ENCODE results near the gene CIB2. TPM values are rescaled to one million over a fixed set of nuclear protein-coding genes. Genes with fewer than 3 reads are reported as not detected.

CIB2 gene
- total RNA-seq, 1 experiment from 2014 or later, result 17.3 TPM

- TF ChIP-seq ZBTB33 (IDR thresholded peaks at IDR 0.05; ENCODE audit: extremely low read depth, insufficient replicate concordance, low read length), result no peak
Observed at GRCh38 chr15:78177447-78177873, 46.2 kb upstream of the CIB2 start (continued).

DNA sequence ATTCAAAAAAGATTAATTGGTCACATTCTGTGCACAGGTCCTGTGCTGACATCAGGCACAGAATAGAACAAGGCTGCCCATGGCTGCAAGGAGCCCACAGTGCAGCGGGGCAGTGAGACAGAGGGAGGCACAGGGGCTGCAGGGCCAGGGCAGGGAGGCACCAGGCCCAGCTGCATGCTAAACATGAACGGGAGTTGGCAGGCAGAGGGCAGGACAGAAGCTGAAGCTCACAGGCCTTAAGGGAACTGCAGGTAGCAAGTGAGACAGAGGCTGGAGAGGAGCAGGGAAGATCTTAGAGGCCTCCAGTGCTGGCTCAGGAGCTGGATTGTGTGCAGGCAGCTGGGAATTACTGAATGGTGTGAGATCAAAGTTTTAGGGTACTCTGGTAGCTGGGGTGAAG is 44.1 kb upstream of the CIB2 start:
- ChIA-PET RAD21 (ENCODE audit: low non-redundant PET in 1 of 2, low total read pairs in 2 of 2, uncharacterized antibody in 2 of 2, unreplicated experiment in 2 of 2) (interaction anchor here in 1 of 2 experiments (1.2 kb wide), 1 partner anchor 65 kb away, joined by 3 read pairs; no protein-coding TSS in a partner anchor), POLR2A (no interaction called here), CTCF (interaction anchor here (4.1 kb wide), 1 partner anchor 65 kb away, joined by 39 read pairs; no protein-coding TSS in a partner anchor)
- TF ChIP-seq ZBTB33 (IDR thresholded peaks at IDR 0.05; ENCODE audit: extremely low read depth, insufficient replicate concordance, low read length), result no peak
- TF ChIP-seq POLR2AphosphoS5 (IDR thresholded peaks at IDR 0.05; ENCODE audit: low read depth, low read length), result no peak
- TF ChIP-seq CBX3 (IDR thresholded peaks at IDR 0.05; ENCODE audit: low read depth), result no peak
- no peak for TF ChIP-seq SP1 (IDR thresholded peaks at IDR 0.05; ENCODE audit: low read depth)
- TF ChIP-seq RAD21 (IDR thresholded peaks at IDR 0.05; ENCODE audit: low read depth), result no peak
- TF ChIP-seq FOSL1 (IDR thresholded peaks at IDR 0.05; ENCODE audit: low read depth), result no peak
- TF ChIP-seq MAX (IDR thresholded peaks at IDR 0.05), result no peak
- no peak for TF ChIP-seq ATF3 (IDR thresholded peaks at IDR 0.05)
- TF ChIP-seq CTCF (IDR thresholded peaks at IDR 0.05 in 2 of 3, conservative IDR thresholded peaks at IDR 0.05 in 1 of 3; ENCODE audit: borderline replicate concordance in 1 of 3, insufficient read depth in 1 of 3, low read depth in 2 of 3, low read length in 2 of 3), result no peak
- TF ChIP-seq SRF (IDR thresholded peaks at IDR 0.05; ENCODE audit: low read depth), result no peak
- TF ChIP-seq TCF7L2 (IDR thresholded peaks at IDR 0.05; ENCODE audit: borderline replicate concordance, extremely low read depth, insufficient read depth, insufficient read length), result no peak
- TF ChIP-seq SIN3A (IDR thresholded peaks at IDR 0.05; ENCODE audit: low read depth), result no peak
- no peak for TF ChIP-seq YY1 (IDR thresholded peaks at IDR 0.05; ENCODE audit: extremely low read depth, insufficient replicate concordance, low read depth, low read length)
- TF ChIP-seq EZH2phosphoT487 (IDR thresholded peaks at IDR 0.05; ENCODE audit: borderline replicate concordance), result no peak
- no peak for TF ChIP-seq ZNF274 (IDR thresholded peaks at IDR 0.05; ENCODE audit: low read depth, low read length)
- TF ChIP-seq ELF1 (IDR thresholded peaks at IDR 0.05; ENCODE audit: borderline replicate concordance, low read depth), result no peak
- TF ChIP-seq ZFX (IDR thresholded peaks at IDR 0.05), result no peak
- TF ChIP-seq EGR1 (IDR thresholded peaks at IDR 0.05; ENCODE audit: low read depth), result no peak
- intact Hi-C loops (cut with micrococcal nuclease), result no loop called here
- no peak overlapping the region for H3K9ac ChIP-seq (ENCODE audit: low read length)
- ATAC-seq (no peak), DNase-seq (ENCODE audit: low read depth, low spot score) (no peak)
- no peak overlapping the region for H3K27ac ChIP-seq (ENCODE audit: low read depth, low read length)
- no peak overlapping the region for H3K4me3 ChIP-seq (replicated peaks in 1 of 2; ENCODE audit: low read depth in 1 of 2, low read length in 2 of 2)
- H3K9me3 ChIP-seq (ENCODE audit: control insufficient read depth in 1 of 2, insufficient read depth in 1 of 2, low read depth in 1 of 2, low read length in 2 of 2), result peaks cover 0 to 5% of the 10 kb centered on the region in 2 experiments; a peak in 1 of 4 replicates
- no peaks in the 10 kb centered on the region for H3K9me2 ChIP-seq (ENCODE audit: insufficient read depth)
- H3K36me3 ChIP-seq (ENCODE audit: control insufficient read depth in 1 of 2, insufficient read depth in 2 of 2, low read length in 2 of 2), result peaks cover 9 to 20% of the 10 kb centered on the region in 2 experiments
- H4K20me1 ChIP-seq (ENCODE audit: insufficient read depth), result no peaks in the 10 kb centered on the region
- no TSS peak for BruUV-seq (replicated peaks)
- no peak overlapping the region for H3K4me2 ChIP-seq (ENCODE audit: low read length)
- H3K79me2 ChIP-seq (ENCODE audit: insufficient read depth, low read length), result no peaks in the 10 kb centered on the region
- no peak overlapping the region for H2AFZ ChIP-seq (ENCODE audit: low read depth, low read length, poor library complexity, severe bottlenecking)
- no peaks in the 10 kb centered on the region for H3K27me3 ChIP-seq (ENCODE audit: insufficient read depth, low read length)
- H3K4me1 ChIP-seq (ENCODE audit: control insufficient read depth in 1 of 2, insufficient read depth in 2 of 2, low read length in 2 of 2), result no peaks in the 10 kb centered on the region

Data from HCT116 (cell line).